PFSK-1 (cell line): Measurements from ENCODE around the gene MCM3AP.

ENCODE experiments used
- POLR2AphosphoS5 ChIP-seq: IDR thresholded peaks from 2 replicates; pipeline ENCODE4 v1.6.1; 2012; ENCODE audit warnings: low read depth, mild to moderate bottlenecking, control low read depth, low read length, moderate library complexity
- SIN3A ChIP-seq: IDR thresholded peaks from 2 replicates; pipeline ENCODE4 v1.6.1; 2012; ENCODE audit warnings: mild to moderate bottlenecking, low read length, moderate library complexity, borderline replicate concordance; ENCODE audit not compliant: insufficient read depth
- TAF1 ChIP-seq: IDR thresholded peaks from 2 replicates; pipeline ENCODE4 v1.6.1; 2012; ENCODE audit warnings: low read length, control low read depth, borderline replicate concordance; ENCODE audit not compliant: insufficient read depth
- TF ChIP-seq, protein P1 (sequence below), 2 experiments: IDR thresholded peaks; 2 replicates each; pipeline versions ENCODE4 v1.6.1 to v1.8.0; 2011 to 2012; ENCODE audit warnings: low read depth in 2 of 2, low read length in 2 of 2, control low read depth in 1 of 2, inconsistent platforms in 1 of 2, mild to moderate bottlenecking in 1 of 2, moderate library complexity in 1 of 2; ENCODE audit not compliant: insufficient read depth in 1 of 2

DNA sequence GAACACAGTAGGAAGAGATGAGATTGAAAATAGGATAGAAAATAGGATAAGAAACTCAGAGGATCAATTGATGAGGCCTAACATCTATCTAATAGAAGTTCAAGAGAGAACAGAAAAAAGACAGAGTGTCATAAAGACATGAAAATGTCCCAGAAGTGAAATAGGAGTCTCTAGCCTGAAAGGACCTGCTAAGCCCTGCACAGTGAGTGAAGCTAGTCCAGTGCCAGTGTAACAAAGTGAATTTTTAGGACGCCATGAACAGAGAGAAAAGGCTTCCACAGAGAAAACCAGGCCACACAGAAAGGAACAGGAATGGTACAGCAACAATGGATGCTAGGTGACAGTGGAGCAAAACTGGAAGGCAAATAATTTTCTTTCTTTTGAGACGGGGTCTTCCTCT is 36.6 kb downstream of the MCM3AP start:
- TF ChIP-seq SIN3A (no peak), POLR2AphosphoS5 (no peak), TAF1 (no peak)
- TF ChIP-seq, protein P1, sequence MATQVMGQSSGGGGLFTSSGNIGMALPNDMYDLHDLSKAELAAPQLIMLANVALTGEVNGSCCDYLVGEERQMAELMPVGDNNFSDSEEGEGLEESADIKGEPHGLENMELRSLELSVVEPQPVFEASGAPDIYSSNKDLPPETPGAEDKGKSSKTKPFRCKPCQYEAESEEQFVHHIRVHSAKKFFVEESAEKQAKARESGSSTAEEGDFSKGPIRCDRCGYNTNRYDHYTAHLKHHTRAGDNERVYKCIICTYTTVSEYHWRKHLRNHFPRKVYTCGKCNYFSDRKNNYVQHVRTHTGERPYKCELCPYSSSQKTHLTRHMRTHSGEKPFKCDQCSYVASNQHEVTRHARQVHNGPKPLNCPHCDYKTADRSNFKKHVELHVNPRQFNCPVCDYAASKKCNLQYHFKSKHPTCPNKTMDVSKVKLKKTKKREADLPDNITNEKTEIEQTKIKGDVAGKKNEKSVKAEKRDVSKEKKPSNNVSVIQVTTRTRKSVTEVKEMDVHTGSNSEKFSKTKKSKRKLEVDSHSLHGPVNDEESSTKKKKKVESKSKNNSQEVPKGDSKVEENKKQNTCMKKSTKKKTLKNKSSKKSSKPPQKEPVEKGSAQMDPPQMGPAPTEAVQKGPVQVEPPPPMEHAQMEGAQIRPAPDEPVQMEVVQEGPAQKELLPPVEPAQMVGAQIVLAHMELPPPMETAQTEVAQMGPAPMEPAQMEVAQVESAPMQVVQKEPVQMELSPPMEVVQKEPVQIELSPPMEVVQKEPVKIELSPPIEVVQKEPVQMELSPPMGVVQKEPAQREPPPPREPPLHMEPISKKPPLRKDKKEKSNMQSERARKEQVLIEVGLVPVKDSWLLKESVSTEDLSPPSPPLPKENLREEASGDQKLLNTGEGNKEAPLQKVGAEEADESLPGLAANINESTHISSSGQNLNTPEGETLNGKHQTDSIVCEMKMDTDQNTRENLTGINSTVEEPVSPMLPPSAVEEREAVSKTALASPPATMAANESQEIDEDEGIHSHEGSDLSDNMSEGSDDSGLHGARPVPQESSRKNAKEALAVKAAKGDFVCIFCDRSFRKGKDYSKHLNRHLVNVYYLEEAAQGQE (IDR thresholded peaks at IDR 0.05; ENCODE audit: insufficient read depth in 1 of 2, low read depth in 2 of 2, low read length in 2 of 2), result no peak
